ENCODE results near the gene CEL.
"Not testable (repeated sequence)": the region's sequence is repeated elsewhere in the genome, so short reads cannot be mapped to it uniquely, and the experiment has no call there.

Gene CEL

DNA sequence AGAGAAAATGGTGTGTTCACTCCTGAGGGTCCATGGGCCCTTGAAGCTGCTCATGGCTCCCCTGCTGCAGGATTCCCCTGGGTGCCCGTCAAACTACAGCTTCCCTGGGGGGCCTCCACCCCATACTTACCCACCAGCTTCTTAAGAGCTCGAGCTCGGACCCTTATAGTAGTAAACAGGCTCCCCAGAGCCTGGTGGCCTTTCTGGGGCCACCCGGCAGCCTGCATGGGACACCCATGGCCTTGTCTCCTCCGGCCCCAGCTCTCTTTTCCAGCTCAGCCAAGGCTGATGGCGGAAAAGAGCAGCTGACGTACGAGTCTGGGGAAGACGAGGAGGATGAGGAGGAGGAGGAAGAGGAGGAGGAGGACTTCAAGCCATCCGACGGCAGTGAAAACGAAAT is 4.2 kb upstream of the CEL start:
- Histone ChIP-seq H3K27me3 (ENCODE audit: control insufficient read depth, insufficient read depth, low read length) (no peaks in the 10 kb centered on the region), H3K4me1 (ENCODE audit: control insufficient read depth, insufficient read depth, low read length) (peaks cover 23% of the 10 kb centered on the region), H3K4me3 (ENCODE audit: low read length) (no peak overlapping the region), H3K9ac (ENCODE audit: low read depth, low read length) (no peak overlapping the region), H3K4me2 (ENCODE audit: low read length) (no peak overlapping the region), H3K36me3 (ENCODE audit: insufficient read depth, low read length) (peaks cover 41% of the 10 kb centered on the region), H3K9me3 (replicated peaks; ENCODE audit: low read length) (no peaks in the 10 kb centered on the region)

- Histone ChIP-seq H3K4me3 (ENCODE audit: low read length) (no peak overlapping the region), H3K27me3 (ENCODE audit: control insufficient read depth, insufficient read depth, low read length) (no peaks in the 10 kb centered on the region), H3K36me3 (ENCODE audit: insufficient read depth, low read length) (peaks cover 41% of the 10 kb centered on the region), H3K9ac (ENCODE audit: low read depth, low read length) (no peak overlapping the region), H3K9me3 (replicated peaks; ENCODE audit: low read length) (no peaks in the 10 kb centered on the region), H3K4me1 (ENCODE audit: control insufficient read depth, insufficient read depth, low read length) (peaks cover 23% of the 10 kb centered on the region), H3K4me2 (ENCODE audit: low read length) (no peak overlapping the region)
These were observed 3.7 kb upstream of the CEL start for GRCh38 chr9:133058071-133058470.

- no peak overlapping the region for H3K4me2 ChIP-seq (ENCODE audit: low read length)
- no peaks in the 10 kb centered on the region for H3K9me3 ChIP-seq (replicated peaks; ENCODE audit: low read length)
- H3K27me3 ChIP-seq (ENCODE audit: control insufficient read depth, insufficient read depth, low read length): no peaks in the 10 kb centered on the region
- peaks cover 41% of the 10 kb centered on the region for H3K36me3 ChIP-seq (ENCODE audit: insufficient read depth, low read length)
- peaks cover 23% of the 10 kb centered on the region for H3K4me1 ChIP-seq (ENCODE audit: control insufficient read depth, insufficient read depth, low read length)
- no peak overlapping the region for H3K9ac ChIP-seq (ENCODE audit: low read depth, low read length)
- no peak overlapping the region for H3K4me3 ChIP-seq (ENCODE audit: low read length)
These were observed 3.0 kb upstream of the CEL start for GRCh38 chr9:133058550-133059320.

DNA sequence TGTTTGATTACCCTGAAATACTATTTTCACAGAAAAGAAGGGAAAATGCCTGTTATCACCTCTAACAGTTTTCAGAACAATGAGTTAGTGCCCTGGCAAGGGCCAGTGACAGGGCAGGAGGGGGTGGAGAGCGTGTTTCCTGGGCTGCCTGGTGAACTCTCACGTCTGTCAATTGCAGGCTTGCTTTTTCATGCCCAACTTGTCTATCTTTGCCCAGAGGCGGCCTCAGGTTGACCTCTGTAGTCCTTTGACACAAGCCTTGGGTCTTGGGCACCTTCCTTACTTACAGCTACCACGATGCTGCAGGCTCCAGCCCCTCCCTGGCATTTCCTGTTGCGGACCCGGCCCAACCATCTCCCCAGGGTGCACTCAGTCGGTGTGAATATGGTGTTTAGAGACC is 2.2 kb upstream of the CEL start:
- Histone ChIP-seq H3K4me1 (ENCODE audit: control insufficient read depth, insufficient read depth, low read length) (peaks cover 18% of the 10 kb centered on the region), H3K36me3 (ENCODE audit: insufficient read depth, low read length) (peaks cover 33% of the 10 kb centered on the region)

DNA sequence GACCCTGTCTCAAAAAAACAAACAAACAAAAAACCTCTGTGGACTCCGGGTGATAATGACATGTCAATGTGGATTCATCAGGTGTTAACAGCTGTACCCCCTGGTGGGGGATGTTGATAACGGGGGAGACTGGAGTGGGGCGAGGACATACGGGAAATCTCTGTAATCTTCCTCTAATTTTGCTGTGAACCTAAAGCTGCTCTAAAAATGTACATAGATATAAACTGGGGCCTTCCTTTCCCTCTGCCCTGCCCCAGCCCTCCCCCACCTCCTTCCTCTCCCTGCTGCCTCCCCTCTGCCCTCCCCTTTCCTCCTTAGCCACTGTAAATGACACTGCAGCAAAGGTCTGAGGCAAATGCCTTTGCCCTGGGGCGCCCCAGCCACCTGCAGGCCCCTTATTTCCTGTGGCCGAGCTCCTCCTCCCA is 1.4 kb upstream of the CEL start:
- H3K4me3 ChIP-seq (ENCODE audit: low read length): no peak overlapping the region
- peaks cover 10% of the 10 kb centered on the region for H3K4me1 ChIP-seq (ENCODE audit: control insufficient read depth, insufficient read depth, low read length)

More for the DNA sequence above, 2.2 kb upstream of the CEL start:
- H3K4me3 ChIP-seq (ENCODE audit: low read length): no peak overlapping the region
- H3K9me3 ChIP-seq (replicated peaks; ENCODE audit: low read length): no peaks in the 10 kb centered on the region
- no peak overlapping the region for H3K4me2 ChIP-seq (ENCODE audit: low read length)
- no peaks in the 10 kb centered on the region for H3K27me3 ChIP-seq (ENCODE audit: control insufficient read depth, insufficient read depth, low read length)
- H3K9ac ChIP-seq (ENCODE audit: low read depth, low read length): no peak overlapping the region

GRCh38 chr9:133061019-133061763 is 590 bp upstream of the CEL start:
- not testable (repeated sequence) for H3K27me3 ChIP-seq (ENCODE audit: control insufficient read depth, insufficient read depth, low read length); H3K4me1 ChIP-seq (ENCODE audit: control insufficient read depth, insufficient read depth, low read length); H3K4me2 ChIP-seq (ENCODE audit: low read length); H3K4me3 ChIP-seq (ENCODE audit: low read length); H3K9me3 ChIP-seq (replicated peaks; ENCODE audit: low read length); H3K9ac ChIP-seq (ENCODE audit: low read depth, low read length)
- H3K36me3 ChIP-seq (ENCODE audit: insufficient read depth, low read length): peaks cover 19% of the 10 kb centered on the region

More for the DNA sequence above, 1.4 kb upstream of the CEL start:
- Histone ChIP-seq H3K4me2 (ENCODE audit: low read length) (no peak overlapping the region), H3K9me3 (replicated peaks; ENCODE audit: low read length) (no peaks in the 10 kb centered on the region), H3K9ac (ENCODE audit: low read depth, low read length) (no peak overlapping the region), H3K36me3 (ENCODE audit: insufficient read depth, low read length) (peaks cover 26% of the 10 kb centered on the region), H3K27me3 (ENCODE audit: control insufficient read depth, insufficient read depth, low read length) (no peaks in the 10 kb centered on the region)

DNA sequence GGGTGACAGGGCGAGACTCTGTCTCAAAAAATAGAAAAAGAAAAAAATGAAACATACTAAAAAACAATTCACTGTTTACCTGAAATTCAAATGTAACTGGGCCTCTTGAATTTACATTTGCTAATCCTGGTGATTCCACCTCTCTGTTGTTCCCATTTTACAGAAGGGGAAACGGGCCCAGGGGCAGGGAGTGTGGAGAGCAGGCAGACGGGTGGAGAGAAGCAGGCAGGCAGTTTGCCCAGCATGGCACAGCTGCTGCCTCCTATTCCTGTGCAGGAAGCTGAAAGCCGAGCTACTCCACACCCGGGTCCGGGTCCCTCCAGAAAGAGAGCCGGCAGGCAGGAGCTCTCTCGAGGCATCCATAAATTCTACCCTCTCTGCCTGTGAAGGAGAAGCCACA is 788 bp downstream of the CEL start:
- not testable (repeated sequence) for H3K4me2 ChIP-seq (ENCODE audit: low read length); H3K36me3 ChIP-seq (ENCODE audit: insufficient read depth, low read length); H3K27me3 ChIP-seq (ENCODE audit: control insufficient read depth, insufficient read depth, low read length); H3K9me3 ChIP-seq (replicated peaks; ENCODE audit: low read length); H3K4me3 ChIP-seq (ENCODE audit: low read length); H3K4me1 ChIP-seq (ENCODE audit: control insufficient read depth, insufficient read depth, low read length); H3K9ac ChIP-seq (ENCODE audit: low read depth, low read length)

GRCh38 chr9:133063159-133063499 is 1.3 kb downstream of the CEL start:
- Histone ChIP-seq H3K4me3 (ENCODE audit: low read length) (no peak overlapping the region), H3K36me3 (ENCODE audit: insufficient read depth, low read length) (no peaks in the 10 kb centered on the region), H3K4me2 (ENCODE audit: low read length) (no peak overlapping the region), H3K9ac (ENCODE audit: low read depth, low read length) (no peak overlapping the region), H3K9me3 (replicated peaks; ENCODE audit: low read length) (no peaks in the 10 kb centered on the region), H3K4me1 (ENCODE audit: control insufficient read depth, insufficient read depth, low read length) (no peaks in the 10 kb centered on the region), H3K27me3 (ENCODE audit: control insufficient read depth, insufficient read depth, low read length) (no peaks in the 10 kb centered on the region)

- H3K9ac ChIP-seq (ENCODE audit: low read depth, low read length): no peak overlapping the region
- H3K4me2 ChIP-seq (ENCODE audit: low read length): no peak overlapping the region
- H3K4me1 ChIP-seq (ENCODE audit: control insufficient read depth, insufficient read depth, low read length): no peaks in the 10 kb centered on the region
- H3K27me3 ChIP-seq (ENCODE audit: control insufficient read depth, insufficient read depth, low read length): no peaks in the 10 kb centered on the region
- H3K4me3 ChIP-seq (ENCODE audit: low read length): no peak overlapping the region
- no peaks in the 10 kb centered on the region for H3K9me3 ChIP-seq (replicated peaks; ENCODE audit: low read length)
- H3K36me3 ChIP-seq (ENCODE audit: insufficient read depth, low read length): no peaks in the 10 kb centered on the region
These were observed 1.9 kb downstream of the CEL start for GRCh38 chr9:133063500-133064231.

GRCh38 chr9:133064241-133065069 is 2.7 kb downstream of the CEL start:
- no peak overlapping the region for H3K4me2 ChIP-seq (ENCODE audit: low read length)
- H3K36me3 ChIP-seq (ENCODE audit: insufficient read depth, low read length): no peaks in the 10 kb centered on the region
- H3K4me1 ChIP-seq (ENCODE audit: control insufficient read depth, insufficient read depth, low read length): no peaks in the 10 kb centered on the region
- H3K27me3 ChIP-seq (ENCODE audit: control insufficient read depth, insufficient read depth, low read length): no peaks in the 10 kb centered on the region
- no peaks in the 10 kb centered on the region for H3K9me3 ChIP-seq (replicated peaks; ENCODE audit: low read length)
- H3K9ac ChIP-seq (ENCODE audit: low read depth, low read length): no peak overlapping the region
- no peak overlapping the region for H3K4me3 ChIP-seq (ENCODE audit: low read length)

GRCh38 chr9:133065070-133065388 is 3.2 kb downstream of the CEL start:
- no peaks in the 10 kb centered on the region for H3K9me3 ChIP-seq (replicated peaks; ENCODE audit: low read length)
- no peak overlapping the region for H3K9ac ChIP-seq (ENCODE audit: low read depth, low read length)
- H3K27me3 ChIP-seq (ENCODE audit: control insufficient read depth, insufficient read depth, low read length): no peaks in the 10 kb centered on the region
- H3K4me3 ChIP-seq (ENCODE audit: low read length): no peak overlapping the region
- no peak overlapping the region for H3K4me2 ChIP-seq (ENCODE audit: low read length)
- no peaks in the 10 kb centered on the region for H3K4me1 ChIP-seq (ENCODE audit: control insufficient read depth, insufficient read depth, low read length)
- no peaks in the 10 kb centered on the region for H3K36me3 ChIP-seq (ENCODE audit: insufficient read depth, low read length)

Measured in skeletal muscle satellite cell (primary cell).